NCI-H1436 (cell line): ENCODE measurements around the gene SPAG9.
"Not testable (repeated sequence)": the region's sequence is repeated elsewhere in the genome, so short reads cannot be mapped to it uniquely, and the experiment has no call there.

ENCODE experiments used
- DNase-seq: peaks from one replicate; lab custom pipeline; 2025; lab: John Stamatoyannopoulos, UW

The SPAG9 gene

GRCh38 chr17:51132964-51133319, 12.3 kb upstream of the SPAG9 start:
- no peak for DNase-seq

GRCh38 chr17:51128076-51128475, 7.4 kb upstream of the SPAG9 start:
- DNase-seq: no peak

- no peak for DNase-seq
Measured at GRCh38 chr17:51124640-51125503, 4.2 kb upstream of the SPAG9 start.

GRCh38 chr17:51122473-51123115, 1.9 kb upstream of the SPAG9 start:
- DNase-seq: not testable (repeated sequence)

GRCh38 chr17:51121620-51122472, 1.2 kb upstream of the SPAG9 start:
- DNase-seq: no peak

- DNase-seq: no peak
Measured at GRCh38 chr17:51120357-51120738, 320 bp downstream of the SPAG9 start.

GRCh38 chr17:51119415-51120356, 982 bp downstream of the SPAG9 start:
- peak; percentile 25 for DNase-seq

- peak; percentile 75 for DNase-seq
Measured at GRCh38 chr17:51118330-51119195, 2.1 kb downstream of the SPAG9 start.

GRCh38 chr17:51115179-51115578, 5.5 kb downstream of the SPAG9 start:
- DNase-seq: no peak

- DNase-seq: not testable (repeated sequence)
Measured at GRCh38 chr17:51112303-51113222, 8.1 kb downstream of the SPAG9 start.

GRCh38 chr17:51107778-51108177, 12.9 kb downstream of the SPAG9 start:
- no peak for DNase-seq

GRCh38 chr17:51103451-51103850, 17.2 kb downstream of the SPAG9 start:
- DNase-seq: no peak

GRCh38 chr17:51103050-51103449, 17.6 kb downstream of the SPAG9 start:
- DNase-seq: no peak

GRCh38 chr17:51097708-51098446, 22.8 kb downstream of the SPAG9 start:
- no peak for DNase-seq

- DNase-seq: peak; percentile 69
Measured at GRCh38 chr17:51091635-51092034, 29.0 kb downstream of the SPAG9 start.

- not testable (repeated sequence) for DNase-seq
Measured at GRCh38 chr17:51088868-51089267, 31.8 kb downstream of the SPAG9 start.

- DNase-seq: no peak
Measured at GRCh38 chr17:51088287-51088686, 32.4 kb downstream of the SPAG9 start.

- DNase-seq: no peak
Measured at GRCh38 chr17:51087072-51087757, 33.5 kb downstream of the SPAG9 start.
